ENCODE measurements around the gene JAKMIP3.

JAKMIP3 gene

DNA sequence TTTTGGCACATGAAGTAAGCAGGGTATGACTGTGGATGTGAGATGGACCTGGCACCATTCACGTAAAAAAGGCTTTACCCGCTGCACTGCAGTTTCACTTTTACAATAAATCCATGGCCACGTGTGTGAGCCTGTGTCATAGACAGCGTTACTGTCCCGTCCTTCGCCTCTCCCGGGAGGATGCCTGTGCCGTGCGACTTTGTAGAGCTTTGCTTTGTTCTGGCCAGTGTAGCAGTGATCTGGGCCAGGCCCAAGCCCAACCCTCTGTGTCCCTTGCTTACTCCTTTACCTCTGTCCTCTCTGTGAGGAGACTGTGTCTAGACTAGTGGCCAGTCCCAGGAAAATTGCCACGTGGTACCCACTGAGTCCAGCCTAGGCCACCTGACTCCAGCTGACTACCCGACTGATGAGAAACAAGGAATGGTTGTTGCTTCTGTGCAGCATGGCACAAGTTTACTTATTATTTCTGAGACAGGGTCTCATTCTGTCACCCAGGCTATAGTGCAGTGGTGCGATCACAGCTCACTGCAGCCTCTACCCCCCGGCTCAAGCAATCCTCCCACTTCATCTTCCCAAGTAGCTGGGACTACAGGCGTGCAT is 48.1 kb downstream of the JAKMIP3 start:
- DNase-seq: no peak

GRCh38 chr10:132114953-132115520 is 49.3 kb downstream of the JAKMIP3 start:
- DNase-seq: no peak
